ENCODE data around the gene PKD1L1.

PKD1L1 gene

DNA sequence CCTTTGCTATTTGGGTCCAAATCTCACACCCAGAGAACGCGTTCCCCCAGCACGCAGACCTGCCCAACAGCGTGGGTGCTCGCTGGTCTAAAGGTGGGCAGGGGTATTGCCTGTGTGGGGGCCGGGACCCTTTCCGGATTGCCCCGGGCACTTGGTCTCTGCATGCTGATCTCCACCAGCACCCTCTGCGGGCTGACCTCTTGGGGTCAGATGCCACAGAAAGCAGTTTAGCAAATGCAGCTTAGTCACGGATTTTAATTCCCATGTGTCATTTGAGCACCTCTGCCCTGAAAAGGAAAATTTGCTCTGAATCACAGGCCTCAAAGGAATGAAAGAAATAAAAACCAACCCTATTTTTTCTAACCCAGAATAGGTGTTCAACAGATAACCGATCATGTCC lies 46.7 kb downstream of the PKD1L1 start:
- no peak for DNase-seq

- no peak for DNase-seq
These were observed 50.4 kb downstream of the PKD1L1 start for GRCh38 chr7:47897831-47898230.

DNA sequence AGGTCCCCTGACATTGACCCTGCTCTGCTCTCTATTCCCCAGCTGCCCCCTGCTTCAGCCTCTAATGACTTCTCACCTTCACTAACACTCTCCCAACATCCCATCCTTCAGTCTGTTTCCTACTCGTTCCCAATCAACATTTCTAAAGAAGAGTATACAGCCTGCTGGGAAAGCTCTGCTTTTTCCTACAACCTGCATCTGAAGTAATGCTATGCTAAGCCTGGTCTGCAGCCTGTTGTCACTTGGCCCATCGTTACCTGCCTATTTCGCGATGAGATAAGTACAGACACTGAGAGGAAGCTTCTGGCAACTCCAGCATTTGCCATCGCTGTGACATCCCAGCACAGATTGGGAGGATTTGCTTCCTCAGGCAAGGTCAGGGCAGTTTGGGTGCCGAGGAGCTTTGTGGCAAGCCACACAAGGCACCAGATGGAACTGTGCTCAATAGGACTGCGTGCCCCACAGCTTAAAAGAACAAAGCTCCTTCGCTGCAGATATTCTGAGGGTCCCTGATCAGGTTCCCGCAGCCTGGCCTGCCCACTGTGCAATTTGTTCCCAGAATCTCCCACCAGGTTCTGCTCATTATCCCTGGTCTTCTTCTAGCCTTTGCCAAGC lies 51.4 kb downstream of the PKD1L1 start:
- no peak for DNase-seq

- no peak for DNase-seq
These were observed 53.2 kb downstream of the PKD1L1 start for GRCh38 chr7:47895026-47895425.

DNA sequence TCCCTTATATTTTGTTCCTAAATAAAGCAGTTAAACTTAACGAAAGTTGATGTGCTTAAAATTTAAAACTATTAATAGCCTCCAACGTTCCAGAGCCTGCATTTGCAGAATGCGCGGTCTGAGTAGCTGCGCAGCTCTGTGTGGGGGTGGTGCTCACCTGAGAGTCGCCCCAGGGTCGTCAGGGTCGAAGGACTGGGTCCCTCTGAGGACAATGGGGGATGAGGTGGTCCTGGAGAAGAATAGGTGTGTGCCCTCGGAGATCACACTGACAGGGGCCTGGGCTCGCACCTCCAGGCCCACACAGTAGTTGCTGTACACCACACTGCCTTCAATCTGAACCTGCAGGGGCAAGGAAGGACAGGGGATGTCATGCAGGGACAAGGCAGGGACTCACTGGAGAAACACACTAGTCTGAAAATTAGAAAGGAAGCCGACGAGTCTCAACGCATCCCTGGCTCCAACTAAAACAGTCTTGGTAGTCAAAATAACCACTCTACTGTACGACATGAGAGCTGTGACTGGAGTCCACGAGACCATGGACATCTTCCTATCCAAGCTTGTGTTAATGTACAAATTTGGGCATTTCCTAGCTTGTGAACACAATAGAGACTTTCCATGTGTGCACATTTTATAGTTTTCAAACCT lies 54.4 kb downstream of the PKD1L1 start:
- DNase-seq: no peak

- DNase-seq: no peak
These were observed 55.0 kb downstream of the PKD1L1 start for GRCh38 chr7:47893238-47893637.

DNA sequence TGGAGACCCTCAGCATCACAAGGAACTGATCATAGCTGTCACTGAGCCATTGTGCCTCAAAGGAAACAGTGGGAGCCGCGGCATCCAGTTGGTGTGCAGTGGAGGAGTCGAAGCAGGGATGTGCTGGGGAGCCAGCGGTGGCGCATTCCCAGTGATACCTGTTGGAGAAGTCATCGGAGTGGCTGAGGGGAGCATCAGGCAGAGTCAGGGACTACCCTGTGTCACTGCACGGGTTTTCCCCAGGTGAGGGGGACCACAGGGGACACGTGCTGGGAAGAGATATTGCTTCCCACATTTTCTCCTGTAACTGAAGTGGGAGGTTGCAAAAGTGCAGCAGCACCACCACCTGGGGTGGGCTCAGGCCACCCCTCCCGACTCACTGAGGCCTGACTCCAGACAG lies 57.7 kb downstream of the PKD1L1 start:
- DNase-seq: no peak

- DNase-seq: no peak
These were observed 58.1 kb downstream of the PKD1L1 start for GRCh38 chr7:47890125-47890524.

DNA sequence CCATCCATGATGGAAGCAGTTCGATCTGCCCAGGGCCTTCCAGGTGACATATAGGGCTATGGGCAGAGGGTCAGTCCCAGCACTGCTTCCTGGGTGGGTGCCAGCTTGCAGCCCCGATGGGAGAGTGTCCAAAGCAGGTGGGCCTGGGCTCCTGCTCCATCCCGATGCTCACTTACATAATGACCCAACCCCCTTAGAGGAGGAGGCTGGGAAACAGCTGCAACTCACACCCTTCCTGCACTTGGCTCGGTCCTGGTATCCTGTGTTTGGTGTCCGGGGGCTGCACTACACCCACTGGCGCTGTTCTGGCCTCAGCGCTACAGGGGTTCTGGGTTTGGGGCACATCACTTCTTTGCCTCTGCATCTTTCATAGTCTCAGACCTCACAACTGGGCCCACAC lies 58.5 kb downstream of the PKD1L1 start:
- DNase-seq: no peak

- DNase-seq: no peak
These were observed 59.6 kb downstream of the PKD1L1 start for GRCh38 chr7:47888371-47889265.

DNA sequence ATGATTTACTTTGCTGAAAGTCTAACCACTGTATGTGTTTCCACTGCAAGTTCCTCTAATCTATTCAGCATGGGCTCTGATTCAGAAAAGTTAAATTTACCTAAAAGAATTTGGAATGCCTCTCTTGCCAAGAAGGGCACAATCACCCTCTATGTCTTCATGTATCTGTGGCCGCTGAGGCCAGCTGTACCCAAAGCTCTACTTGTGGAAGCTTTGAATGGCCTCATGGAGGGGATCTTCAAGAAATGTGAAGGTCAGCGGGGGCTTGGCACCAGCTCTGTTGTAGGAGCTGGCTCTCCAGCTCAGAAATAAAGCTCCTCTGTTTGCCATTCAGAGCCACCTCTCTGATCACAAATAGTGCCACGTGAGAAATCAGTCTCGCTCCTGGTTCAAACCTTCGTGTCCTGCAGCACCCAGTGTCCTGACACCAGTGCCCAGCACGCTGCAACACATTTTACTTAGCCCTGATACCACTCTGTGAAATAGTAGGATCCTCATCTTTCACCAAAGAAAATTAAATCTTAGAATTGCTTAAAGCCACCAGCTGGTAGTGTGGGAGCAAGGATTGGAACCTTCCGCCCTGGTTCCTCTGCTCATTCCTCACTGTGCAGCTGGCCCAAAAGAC lies 61.1 kb downstream of the PKD1L1 start:
- no peak for DNase-seq

DNA sequence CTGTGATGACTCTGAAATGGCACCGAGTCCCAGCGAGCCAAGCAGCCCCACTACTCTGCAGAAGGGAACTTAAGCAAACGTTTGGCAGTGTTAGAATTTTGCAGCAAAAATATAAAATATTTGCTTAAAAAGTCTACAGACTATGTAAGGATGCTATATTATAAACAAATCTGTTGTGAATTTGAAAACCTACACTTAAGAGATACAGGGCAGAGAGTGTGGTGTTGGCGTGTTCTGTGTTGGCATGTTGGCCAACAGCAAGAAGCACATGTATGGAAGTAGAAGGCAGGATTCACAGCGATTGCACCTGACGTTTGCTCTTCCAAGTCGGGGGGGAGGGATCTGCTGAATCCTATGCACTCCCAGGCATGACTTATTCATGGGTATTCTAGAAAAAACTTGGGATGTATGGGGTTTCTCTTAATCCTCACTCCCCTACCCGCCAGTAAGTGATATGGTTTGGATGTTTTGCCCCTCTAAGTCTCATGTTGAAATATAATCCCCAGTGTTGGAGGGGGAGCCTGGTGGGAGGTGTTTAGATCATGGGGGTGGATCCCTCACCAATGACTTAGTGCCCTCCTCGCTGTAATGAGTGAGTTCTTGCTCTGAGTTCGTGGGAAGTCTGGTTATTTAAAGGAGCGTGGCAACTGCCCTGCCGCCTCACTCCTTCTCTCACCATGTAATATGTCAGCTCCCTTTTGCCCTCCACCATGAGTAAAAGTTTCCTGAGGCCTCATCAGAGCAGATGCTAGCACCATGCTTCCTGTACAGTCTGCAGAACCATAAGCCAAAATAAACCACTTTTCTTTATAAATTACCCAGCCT lies 62.1 kb downstream of the PKD1L1 start:
- no peak for DNase-seq

GRCh38 chr7:47885309-47885986 lies 62.8 kb downstream of the PKD1L1 start:
- no peak for DNase-seq

- DNase-seq: no peak
These were observed 63.6 kb downstream of the PKD1L1 start for GRCh38 chr7:47884675-47885074.

- no peak for DNase-seq
These were observed 65.6 kb downstream of the PKD1L1 start for GRCh38 chr7:47882635-47883034.

DNA sequence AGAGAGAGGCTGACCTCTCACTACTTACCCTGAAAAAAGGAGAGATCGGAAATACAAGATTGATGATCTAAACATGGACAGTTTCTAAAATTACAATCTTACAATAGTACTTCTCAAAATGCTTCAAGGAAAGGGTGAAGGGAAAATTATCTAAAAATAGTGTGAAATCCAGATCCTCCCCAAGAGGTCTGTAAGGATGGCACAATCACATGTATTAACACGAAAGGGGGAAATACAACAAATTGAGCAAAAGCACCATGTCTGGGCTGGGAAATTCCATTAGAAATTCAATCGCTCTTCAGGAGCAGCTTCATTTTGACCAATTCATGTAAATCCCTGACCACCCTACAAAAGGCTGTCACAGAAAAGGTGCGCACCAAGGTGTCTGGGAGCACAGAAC lies 67.0 kb downstream of the PKD1L1 start:
- no peak for DNase-seq

- no peak for DNase-seq
These were observed 69.6 kb downstream of the PKD1L1 start for GRCh38 chr7:47878662-47879061.

DNA sequence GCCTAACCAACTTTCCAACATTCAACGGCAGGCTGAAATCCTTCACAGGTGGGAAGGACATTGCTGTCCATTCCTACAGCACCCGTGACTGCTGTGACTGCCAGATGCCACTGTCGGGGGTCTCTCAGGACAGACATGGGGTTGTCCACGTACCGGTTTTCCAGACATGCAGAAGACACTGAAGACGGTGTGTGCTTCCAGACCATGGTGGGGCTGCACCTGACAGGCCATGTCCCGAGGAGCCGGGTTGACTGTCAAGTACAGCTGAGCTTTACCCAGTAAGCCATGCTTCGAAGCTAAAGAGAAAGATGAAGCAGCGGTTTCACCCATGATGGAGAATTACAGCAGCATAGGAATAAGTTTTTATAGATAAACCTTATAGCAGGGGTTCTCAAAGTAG lies 70.9 kb downstream of the PKD1L1 start:
- no peak for DNase-seq

DNA sequence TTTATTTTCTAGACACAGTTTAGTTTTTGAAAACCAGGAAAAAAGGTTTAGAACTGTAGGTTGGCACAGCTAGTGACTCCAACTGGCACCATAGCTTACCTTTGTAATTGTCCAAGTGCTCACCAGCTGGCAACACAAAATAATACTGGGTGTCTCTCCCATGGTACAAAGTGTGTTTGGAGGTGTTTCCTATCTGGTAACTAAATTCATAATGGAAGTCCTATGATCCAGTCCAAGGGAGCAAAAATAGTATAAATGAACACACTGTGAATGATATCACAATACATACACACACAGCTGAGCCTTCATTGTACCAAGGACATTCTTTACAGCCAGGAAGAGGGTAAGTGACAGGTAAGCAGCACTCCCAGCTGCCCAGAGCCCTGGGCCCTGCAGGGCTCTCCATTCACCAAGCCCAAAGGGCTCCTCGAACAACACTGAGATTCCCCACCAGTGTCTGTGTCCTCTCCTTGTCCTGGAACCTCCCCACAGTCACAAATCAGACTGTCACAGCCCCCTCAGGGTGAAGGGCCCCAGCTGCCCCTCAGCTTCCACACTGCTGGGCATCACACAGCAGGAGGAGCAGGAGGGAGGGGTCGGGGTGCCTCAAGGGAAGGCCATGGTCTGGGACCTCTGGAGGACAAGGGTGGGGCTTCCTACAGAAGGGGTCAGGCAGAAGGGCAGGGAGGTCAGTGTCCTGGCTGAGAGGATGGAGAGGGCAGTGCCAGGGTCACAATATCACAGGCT lies 72.1 kb downstream of the PKD1L1 start:
- no peak for DNase-seq

DNA sequence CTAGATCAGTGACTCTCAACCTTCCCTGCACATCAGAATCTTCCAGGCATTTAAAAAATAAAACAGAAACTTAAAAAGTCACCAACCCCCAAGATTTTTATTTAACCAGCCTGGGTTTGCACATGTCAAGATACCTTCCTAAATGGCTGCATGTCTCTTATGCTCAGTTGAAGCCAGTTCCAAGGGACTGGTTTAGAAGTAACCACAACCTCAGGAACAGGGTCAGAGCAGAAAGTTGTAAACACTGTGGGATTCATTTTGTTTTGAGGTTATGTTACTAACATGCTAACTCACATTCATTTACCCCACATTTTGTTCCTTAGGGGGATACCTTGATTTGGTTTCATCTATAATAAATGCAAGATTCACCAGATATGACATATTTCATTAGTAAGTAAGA lies 72.9 kb downstream of the PKD1L1 start:
- no peak for DNase-seq

- DNase-seq: no peak
These were observed 74.5 kb downstream of the PKD1L1 start for GRCh38 chr7:47873762-47874161.
